Measurements from ENCODE around the gene MAN1B1.

The MAN1B1 gene

GRCh38 chr9:137069508-137070091, 17.2 kb upstream of the MAN1B1 start:
- no peak for TF ChIP-seq RAD21 (IDR thresholded peaks at IDR 0.05; ENCODE audit: low read depth)
- TF ChIP-seq TAF1 (IDR thresholded peaks at IDR 0.05; ENCODE audit: low read depth): no peak
- no peak for TF ChIP-seq FOXM1 (IDR thresholded peaks at IDR 0.05; ENCODE audit: borderline replicate concordance, low read depth)
- TF ChIP-seq, protein P1, sequence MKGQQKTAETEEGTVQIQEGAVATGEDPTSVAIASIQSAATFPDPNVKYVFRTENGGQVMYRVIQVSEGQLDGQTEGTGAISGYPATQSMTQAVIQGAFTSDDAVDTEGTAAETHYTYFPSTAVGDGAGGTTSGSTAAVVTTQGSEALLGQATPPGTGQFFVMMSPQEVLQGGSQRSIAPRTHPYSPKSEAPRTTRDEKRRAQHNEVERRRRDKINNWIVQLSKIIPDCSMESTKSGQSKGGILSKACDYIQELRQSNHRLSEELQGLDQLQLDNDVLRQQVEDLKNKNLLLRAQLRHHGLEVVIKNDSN (IDR thresholded peaks at IDR 0.05): no peak
- no peak for TF ChIP-seq YY1 (IDR thresholded peaks at IDR 0.05; ENCODE audit: low read depth)
- TF ChIP-seq REST (IDR thresholded peaks at IDR 0.05; ENCODE audit: low read depth): no peak
- no peak for TF ChIP-seq EP300 (IDR thresholded peaks at IDR 0.05; ENCODE audit: borderline replicate concordance)
- no peak for TF ChIP-seq MAX (IDR thresholded peaks at IDR 0.05)
- no peak for TF ChIP-seq TEAD4 (IDR thresholded peaks at IDR 0.05)
- no peak for TF ChIP-seq ZBTB7A (IDR thresholded peaks at IDR 0.05; ENCODE audit: low read depth)
- TF ChIP-seq CEBPB (IDR thresholded peaks at IDR 0.05): no peak
- TF ChIP-seq EGR1 (IDR thresholded peaks at IDR 0.05): no peak
- TF ChIP-seq TCF12 (IDR thresholded peaks at IDR 0.05; ENCODE audit: low read depth): no peak
- TF ChIP-seq CREB1 (IDR thresholded peaks at IDR 0.05; ENCODE audit: low read depth): no peak
- TF ChIP-seq NFIC (IDR thresholded peaks at IDR 0.05): no peak

- TF ChIP-seq TEAD4 (IDR thresholded peaks at IDR 0.05): peak; percentile 11; the same call in 1 of the 2 replicates
- TF ChIP-seq CREB1 (IDR thresholded peaks at IDR 0.05; ENCODE audit: low read depth): 0 out of 2 replicates have a peak, but pooled peaks have one; percentile 37
- TF ChIP-seq CEBPB (IDR thresholded peaks at IDR 0.05): no peak
- no peak for TF ChIP-seq ZBTB7A (IDR thresholded peaks at IDR 0.05; ENCODE audit: low read depth)
- peak; percentile 74 for TF ChIP-seq TCF12 (IDR thresholded peaks at IDR 0.05; ENCODE audit: low read depth)
- TF ChIP-seq FOXM1 (IDR thresholded peaks at IDR 0.05; ENCODE audit: borderline replicate concordance, low read depth): peak; percentile 64; the same call in 1 of the 2 replicates
- no peak; the same call in 1 of the 2 replicates for TF ChIP-seq NFIC (IDR thresholded peaks at IDR 0.05)
- TF ChIP-seq EP300 (IDR thresholded peaks at IDR 0.05; ENCODE audit: borderline replicate concordance): 0 out of 2 replicates have a peak, but pooled peaks have one; percentile 36
- TF ChIP-seq, protein P1 (IDR thresholded peaks at IDR 0.05): no peak; the same call in 1 of the 2 replicates
- TF ChIP-seq YY1 (IDR thresholded peaks at IDR 0.05; ENCODE audit: low read depth): peak; percentile 48; the same call in 1 of the 2 replicates
- TF ChIP-seq MAX (IDR thresholded peaks at IDR 0.05): peak; percentile 75
Measured at GRCh38 chr9:137070201-137070905, 16.4 kb upstream of the MAN1B1 start, which contains the start of gene SAPCD2. Gene SAPCD2, minus strand, starts transcription at chr9:137070557. Its CDS starts 97 bp downstream, at chr9:137070460.

- TF ChIP-seq MAX (IDR thresholded peaks at IDR 0.05) (no peak), CREB1 (IDR thresholded peaks at IDR 0.05; ENCODE audit: low read depth) (no peak), NFIC (IDR thresholded peaks at IDR 0.05) (no peak; the same call in 1 of the 2 replicates), RAD21 (IDR thresholded peaks at IDR 0.05; ENCODE audit: low read depth) (no peak), EGR1 (IDR thresholded peaks at IDR 0.05) (no peak), TAF1 (IDR thresholded peaks at IDR 0.05; ENCODE audit: low read depth) (no peak)
Measured at GRCh38 chr9:137070906-137071275, 15.9 kb upstream of the MAN1B1 start.

- TF ChIP-seq, protein P1 (IDR thresholded peaks at IDR 0.05): no peak
- TF ChIP-seq EP300 (IDR thresholded peaks at IDR 0.05; ENCODE audit: borderline replicate concordance) (no peak), YY1 (IDR thresholded peaks at IDR 0.05; ENCODE audit: low read depth) (no peak), CREB1 (IDR thresholded peaks at IDR 0.05; ENCODE audit: low read depth) (no peak), FOXM1 (IDR thresholded peaks at IDR 0.05; ENCODE audit: borderline replicate concordance, low read depth) (no peak), ZBTB7A (IDR thresholded peaks at IDR 0.05; ENCODE audit: low read depth) (no peak), CEBPB (IDR thresholded peaks at IDR 0.05) (no peak), TEAD4 (IDR thresholded peaks at IDR 0.05) (no peak), TCF12 (IDR thresholded peaks at IDR 0.05; ENCODE audit: low read depth) (no peak), MAX (IDR thresholded peaks at IDR 0.05) (no peak), EGR1 (IDR thresholded peaks at IDR 0.05) (no peak), REST (IDR thresholded peaks at IDR 0.05; ENCODE audit: low read depth) (no peak), TAF1 (IDR thresholded peaks at IDR 0.05; ENCODE audit: low read depth) (no peak), NFIC (IDR thresholded peaks at IDR 0.05) (no peak), RAD21 (IDR thresholded peaks at IDR 0.05; ENCODE audit: low read depth) (no peak)
Measured at GRCh38 chr9:137071282-137071681, 15.5 kb upstream of the MAN1B1 start.

Measured in Ishikawa (cell line).